ENCODE data around the gene HIBCH.
"Not testable (repeated sequence)": the region's sequence is repeated elsewhere in the genome, so short reads cannot be mapped to it uniquely, and the experiment has no call there.

HIBCH gene

DNA sequence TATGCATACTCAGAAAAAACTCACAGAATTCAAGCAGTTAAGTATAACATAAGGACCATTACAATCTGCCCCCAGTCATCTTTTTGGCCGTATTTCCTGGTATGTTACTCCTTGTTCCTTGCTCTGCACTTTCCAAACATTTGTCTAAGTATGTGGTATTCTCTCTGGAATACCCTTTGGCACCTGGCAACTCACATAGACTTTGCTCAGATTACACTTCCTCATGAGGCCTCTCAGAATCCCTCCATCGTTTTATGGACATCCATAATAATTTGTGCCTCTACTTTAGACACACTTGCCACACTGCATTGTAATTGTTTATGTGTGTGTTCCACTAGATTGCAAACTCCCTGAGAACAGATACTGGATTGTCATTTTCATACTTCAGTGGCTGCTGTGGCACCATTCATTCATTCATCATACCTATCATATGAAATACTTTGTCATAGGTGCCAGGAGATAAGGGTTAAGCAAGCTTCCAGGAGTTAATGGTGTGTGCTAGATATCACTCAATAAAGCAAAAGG lies 84.0 kb downstream of the HIBCH start:
- DNase-seq (ENCODE audit: low read depth), result no peak

DNA sequence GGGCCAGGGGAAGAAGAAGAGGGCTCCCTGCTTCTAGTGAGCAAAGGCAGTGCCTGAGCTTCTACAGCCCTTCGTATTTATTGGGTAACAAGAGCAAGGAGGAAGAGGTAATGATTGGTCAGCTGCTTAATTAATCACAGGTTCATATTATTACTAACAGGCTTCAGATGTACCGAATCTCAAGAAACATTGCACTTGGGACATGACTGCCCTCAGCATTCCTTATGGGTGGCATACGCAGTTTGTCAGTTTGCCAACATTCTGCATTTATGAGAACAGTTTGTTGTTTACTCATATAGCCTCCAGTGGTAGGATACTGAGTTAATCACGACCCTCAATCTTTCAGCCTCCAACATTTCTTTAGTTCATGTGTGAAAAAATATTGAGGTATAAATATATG lies 84.5 kb downstream of the HIBCH start:
- no peak for DNase-seq (ENCODE audit: low read depth)

DNA sequence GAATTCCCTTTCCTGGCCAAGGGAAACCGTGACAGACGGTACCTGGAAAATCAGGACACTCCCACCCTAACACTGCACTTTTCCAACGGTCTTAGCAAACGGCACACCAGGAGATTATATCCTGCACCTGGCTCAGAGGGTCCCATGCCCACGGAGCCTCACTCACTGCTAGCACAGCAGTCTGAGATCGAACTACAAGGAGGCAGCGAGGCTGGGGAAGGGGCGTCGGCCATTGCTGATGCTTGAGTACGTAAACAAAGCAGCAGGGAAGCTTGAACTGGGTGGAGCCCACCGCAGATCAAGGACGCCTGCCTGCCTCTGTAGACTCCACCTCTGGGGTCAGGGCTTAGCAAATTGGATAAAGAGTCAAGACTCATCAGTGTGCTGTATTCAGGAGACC lies 95.6 kb downstream of the HIBCH start:
- DNase-seq (ENCODE audit: low read depth), result not testable (repeated sequence)

DNA sequence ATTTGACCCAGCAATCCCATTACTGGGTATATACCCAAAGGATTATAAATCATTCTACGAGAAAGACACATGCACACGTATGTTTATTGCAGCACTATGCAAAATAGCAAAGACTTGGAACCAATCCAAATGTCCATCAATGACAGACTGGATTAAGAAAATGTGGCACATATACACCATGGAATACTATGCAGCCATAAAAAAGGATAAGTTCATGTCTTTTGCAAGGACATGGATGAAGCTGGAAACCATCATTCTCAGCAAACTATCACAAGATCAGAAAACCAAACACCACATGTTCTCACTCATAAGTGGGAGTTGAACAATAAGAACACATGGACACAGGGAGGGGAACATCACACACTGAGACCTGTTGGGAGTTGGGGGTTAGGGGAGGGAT lies 96.9 kb downstream of the HIBCH start:
- not testable (repeated sequence) for DNase-seq (ENCODE audit: low read depth)

DNA sequence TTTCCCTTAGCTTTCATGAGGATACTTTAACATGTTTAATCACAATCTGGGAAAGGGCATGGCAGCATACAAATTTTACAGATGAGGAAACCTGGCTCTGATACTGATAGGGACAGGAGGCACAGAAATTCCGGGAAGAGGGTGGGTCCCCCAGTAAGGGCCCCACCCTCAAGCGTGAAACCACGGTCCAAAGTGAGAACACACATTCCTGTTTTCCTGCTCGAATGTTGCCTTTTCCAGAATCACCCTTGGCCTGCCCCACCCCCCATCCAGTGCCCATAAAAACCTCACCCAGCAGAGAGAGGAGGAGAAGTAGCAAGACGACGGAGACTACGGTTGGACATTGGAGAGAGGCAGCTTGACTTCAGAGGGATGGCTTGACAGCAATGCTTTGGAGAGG lies 98.2 kb downstream of the HIBCH start:
- no peak for DNase-seq (ENCODE audit: low read depth)

DNA sequence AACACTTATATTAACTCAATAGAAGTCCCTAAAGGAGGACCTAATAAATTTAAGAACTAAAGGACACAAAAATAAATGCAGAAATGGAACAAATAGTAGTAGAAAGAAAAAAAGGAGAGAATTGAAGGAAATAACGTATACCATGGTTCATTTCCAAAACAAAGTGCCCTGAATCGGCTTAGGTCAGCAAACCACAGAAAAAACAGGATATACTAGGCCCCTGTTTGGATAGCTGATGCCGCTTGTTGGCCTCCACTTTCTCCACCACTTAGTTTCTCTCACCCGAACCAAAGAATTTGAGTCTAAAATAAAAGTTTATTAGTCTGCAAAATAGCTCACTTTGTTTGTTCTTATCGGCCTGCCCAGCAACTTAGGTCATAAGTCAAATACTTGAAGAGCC lies 100.4 kb downstream of the HIBCH start:
- DNase-seq (ENCODE audit: low read depth), result no peak

DNA sequence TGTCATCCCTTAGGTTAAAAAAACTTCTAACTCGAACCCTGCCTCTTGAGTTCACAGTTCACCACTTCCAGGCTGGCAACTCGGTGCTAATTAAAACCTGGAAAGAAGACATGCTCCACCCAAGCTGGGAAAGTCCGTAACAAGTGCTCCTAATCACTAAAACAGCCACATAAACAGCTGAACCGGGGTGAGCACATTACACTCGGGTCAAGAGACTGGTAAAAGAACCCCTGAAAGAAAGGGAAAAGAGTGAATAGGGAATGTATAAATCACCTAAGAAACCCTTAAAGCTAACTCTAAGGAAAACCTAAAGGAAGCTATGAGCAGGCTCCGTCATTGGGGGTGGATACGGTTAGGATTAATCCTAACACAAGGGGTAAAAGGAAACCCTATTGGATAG lies 102.0 kb downstream of the HIBCH start:
- no peak for DNase-seq (ENCODE audit: low read depth)

DNA sequence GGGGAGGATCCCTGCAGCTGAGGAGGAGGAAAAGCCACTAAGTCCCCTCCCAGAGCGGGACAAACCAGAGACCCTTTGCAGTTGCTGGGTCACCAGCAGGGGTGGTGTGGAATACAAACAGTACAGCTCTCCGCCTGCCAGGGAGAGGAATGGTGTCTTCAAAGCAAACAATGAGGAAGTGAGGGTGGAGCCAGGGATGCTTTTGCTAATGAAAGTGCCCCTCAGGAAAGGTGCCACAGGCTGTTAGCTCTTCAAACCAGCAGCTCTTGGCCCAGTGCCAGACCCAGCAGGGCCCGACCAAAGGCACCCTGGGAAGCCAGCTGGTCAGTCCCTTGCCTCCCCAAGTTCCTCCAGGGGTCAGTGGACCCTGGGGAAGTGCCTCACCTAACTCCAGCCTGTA lies 102.8 kb downstream of the HIBCH start:
- no peak for DNase-seq (ENCODE audit: low read depth)

DNA sequence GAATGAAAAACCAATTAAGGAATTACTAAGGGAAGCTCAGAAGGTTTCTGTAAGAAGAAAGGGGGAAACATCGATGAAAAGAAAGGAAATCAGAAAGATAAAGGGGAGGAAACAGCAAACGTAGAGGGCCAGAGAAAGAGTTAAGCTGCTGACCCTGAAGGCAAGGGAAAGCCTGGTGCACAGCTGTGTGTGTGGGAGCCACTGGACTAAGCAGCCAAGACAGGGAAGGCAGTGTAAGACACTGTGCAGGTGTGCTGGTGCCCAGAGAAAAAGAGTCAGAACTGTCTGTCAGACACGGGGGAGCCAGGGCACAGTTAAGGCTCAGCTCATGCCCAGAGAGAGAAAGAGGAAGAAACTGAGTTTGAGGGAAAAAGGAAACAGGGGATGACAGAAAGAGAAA lies 104.0 kb downstream of the HIBCH start:
- DNase-seq (ENCODE audit: low read depth), result no peak

DNA sequence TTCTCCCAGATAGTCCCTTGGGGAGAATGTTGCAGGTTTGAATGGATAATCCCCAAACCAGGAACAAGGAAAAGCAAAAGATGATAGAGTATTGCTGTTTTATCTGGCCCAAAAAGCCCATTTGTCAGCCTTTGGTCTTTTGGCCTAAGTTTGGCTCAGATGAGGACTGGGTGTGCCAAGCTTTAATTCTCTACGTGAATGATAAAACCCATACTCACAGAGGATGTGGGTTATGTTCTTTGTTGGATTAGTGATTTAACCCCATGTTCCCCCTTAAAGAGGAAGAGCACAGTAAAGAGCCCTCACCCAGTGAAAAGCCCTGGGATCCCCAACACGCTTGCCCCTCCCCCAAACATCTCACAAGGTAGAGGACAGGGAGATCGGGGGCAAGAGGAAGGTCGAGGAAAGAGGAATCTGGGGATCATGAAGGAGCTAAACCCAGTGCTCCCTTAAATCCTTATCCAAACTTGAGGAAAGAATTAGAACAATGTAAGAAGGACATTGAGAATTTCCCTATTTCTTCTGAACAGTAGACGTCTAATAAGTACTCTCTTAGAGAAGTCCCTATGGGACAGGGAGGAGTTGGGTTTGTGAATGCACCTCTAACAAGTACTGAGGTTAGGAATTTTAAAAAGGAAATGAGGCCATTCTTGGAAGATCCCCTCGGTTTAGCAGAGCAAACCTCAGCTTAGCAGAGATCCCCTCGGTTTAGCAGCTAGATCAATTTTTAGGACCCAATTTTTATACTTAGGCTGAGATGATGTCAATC lies 105.0 kb downstream of the HIBCH start:
- DNase-seq (ENCODE audit: low read depth), result no peak

DNA sequence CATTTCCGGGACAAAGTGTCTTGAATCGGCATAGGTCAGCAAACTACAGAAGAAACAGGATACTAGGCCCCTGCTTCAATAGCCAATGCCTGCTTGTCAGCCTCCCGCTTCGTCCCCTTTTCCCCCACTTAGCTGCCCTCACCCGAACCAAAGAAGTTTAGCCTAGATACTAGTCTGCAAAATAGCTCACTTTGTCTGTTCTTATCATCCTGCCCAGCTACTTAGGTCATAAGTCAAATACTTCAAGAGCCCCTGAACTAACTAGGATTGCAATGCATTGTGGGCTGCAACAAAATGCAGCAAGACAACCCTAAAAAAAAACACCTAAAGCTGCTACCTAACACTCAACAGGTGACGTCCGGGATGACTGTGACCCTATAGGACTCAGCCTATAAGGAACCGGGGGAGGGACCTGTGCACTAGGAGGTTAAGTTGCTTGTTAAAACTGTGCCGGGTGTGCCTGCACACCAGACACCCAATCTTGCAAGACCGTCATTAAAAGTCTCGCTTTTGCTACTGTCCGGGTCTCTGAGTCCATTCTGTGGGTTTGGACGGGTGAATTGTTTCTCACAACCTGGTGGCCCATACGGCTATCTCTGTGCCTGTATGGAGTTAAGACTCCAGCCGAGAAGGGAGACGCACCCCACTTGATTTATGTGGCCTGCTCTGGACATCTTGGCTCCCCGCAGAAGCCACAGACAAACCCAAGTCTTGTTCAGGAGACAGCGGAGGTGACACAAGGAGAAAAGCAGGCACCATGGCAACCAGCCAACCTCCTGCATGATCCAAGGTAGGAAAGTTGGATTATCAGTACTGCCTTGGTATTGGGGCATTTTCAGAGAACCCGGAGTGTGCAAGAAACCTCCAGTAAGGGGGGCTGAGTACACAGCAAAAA lies 105.9 kb downstream of the HIBCH start:
- DNase-seq (ENCODE audit: low read depth), result no peak

DNA sequence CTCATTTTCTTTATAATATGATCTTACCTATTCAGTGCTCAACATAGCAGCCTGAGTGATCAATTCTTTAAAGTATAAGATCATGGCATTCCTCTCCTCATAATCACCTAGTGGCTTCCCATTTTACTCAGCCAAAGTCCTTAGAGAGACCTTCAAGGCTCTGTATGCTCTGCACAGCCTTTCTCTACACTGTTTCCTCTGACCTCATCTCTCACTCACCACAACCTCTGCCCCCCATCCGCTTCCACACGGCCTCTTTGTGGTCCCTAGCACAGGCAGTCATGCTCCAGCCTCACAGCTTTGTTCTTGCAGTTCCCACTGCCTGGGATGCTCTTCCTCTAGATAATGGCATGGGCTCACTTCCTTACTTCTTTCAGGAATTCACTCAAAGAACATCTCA lies 109.2 kb downstream of the HIBCH start:
- no peak for DNase-seq (ENCODE audit: low read depth)

DNA sequence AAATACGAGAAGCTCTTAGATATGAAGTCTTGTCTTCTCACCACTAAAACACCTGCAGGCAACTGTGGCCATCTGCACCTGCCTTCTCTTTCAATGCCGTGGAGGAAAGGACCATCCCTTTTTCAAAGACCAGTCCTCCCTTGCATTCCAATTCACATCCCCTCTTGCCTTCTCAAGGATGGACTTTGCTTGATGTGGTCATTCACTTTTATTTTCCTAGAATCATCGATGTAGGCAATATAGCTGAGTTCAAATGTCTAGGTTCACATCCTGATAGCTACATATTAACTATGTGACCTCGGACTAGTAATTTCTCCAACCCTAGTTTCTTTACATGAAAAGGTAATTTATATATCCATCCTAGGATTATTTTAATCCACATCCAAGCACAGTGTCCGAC lies 110.1 kb downstream of the HIBCH start:
- DNase-seq (ENCODE audit: low read depth), result no peak

DNA sequence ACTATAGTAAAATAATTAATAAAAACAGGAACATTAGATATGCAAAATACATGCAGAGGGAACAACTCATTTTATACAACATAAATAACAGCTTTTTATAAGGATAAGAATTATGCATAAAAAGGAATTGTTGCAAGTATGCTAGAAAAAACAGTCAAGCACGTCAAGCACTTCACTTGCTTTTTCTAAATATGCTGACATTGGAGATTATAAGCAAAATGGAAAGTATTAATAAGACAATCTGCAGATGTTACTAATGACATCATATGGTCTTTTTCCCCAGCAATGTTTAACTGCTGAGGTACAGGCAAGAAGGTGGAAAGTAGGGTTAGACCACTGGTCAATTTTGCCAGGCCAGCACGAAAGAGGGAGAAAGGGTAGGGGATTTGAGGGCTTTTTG lies 111.7 kb downstream of the HIBCH start:
- no peak for DNase-seq (ENCODE audit: low read depth)

DNA sequence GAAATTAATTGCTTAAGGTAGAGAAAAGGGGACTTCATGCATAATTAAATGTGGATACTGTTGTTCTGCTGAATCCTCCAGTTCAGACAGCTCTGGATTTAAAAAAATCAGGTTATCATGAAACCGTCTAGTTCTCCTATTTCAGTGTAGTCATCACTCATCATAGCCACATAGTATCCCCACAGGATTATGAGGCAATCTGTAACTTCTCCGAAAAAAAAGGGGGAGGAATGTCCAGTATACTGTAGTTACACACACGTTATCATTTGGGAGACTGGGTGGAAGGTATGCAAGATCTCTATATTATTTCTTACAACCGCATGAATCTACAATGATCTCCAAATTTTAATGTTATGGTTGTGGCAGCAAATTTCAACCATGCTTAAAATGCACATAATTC lies 114.0 kb downstream of the HIBCH start:
- DNase-seq (ENCODE audit: low read depth), result no peak

DNA sequence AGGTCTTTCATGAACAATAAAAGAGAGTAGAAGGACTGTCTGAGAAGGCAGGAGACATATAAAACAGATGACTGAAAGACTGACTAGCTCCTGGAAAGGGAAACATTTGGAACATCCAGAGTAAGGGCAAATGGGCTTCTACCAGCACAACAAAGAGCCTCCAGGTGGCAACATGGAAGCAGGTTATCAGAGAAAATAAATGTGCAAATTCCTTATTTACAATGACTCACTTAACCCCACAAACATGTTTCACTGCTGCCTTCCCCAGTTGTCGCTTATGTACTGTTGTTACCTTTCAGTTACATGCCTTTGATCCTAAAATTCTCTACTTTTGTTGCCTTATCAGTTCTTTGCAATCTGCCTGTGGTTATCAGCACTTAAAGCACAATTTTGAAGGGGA lies 117.0 kb downstream of the HIBCH start:
- DNase-seq (ENCODE audit: low read depth), result no peak

DNA sequence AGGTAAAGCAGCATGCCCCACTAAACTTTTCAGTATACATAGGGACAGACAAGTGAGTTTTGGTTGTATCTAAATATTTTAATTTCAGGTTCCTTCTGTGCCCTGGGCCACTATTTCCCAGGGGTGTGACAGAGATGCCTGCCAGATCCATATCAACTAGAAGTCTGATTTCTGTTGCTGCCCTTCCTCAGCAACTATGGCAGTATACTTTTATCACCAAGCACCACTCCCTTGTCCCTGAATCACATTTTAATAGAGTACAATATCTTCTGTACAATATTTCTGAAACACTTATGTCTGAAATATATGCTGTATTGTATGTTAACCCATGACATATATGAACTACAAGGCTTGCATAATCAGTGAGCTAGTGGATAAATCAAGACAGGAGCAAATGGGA lies 117.6 kb downstream of the HIBCH start:
- no peak for DNase-seq (ENCODE audit: low read depth)

DNA sequence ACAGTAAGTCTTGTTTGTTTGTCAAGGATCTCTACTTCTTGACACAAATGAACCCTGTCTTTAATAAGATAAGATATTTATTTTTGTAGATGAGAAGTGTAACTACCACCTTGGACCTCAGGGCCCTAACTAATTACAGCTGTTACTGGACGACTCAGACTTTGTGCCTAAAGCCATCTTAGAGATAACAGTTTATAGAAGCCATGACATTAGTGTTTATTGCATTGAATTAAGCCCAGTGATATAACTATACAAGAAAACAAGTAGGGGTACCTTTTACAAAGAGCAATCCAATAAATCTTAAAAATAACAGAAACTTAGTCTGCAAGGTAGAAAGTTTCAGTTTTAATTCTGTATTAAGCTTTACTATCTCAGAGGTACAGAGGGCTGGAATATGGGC lies 119.0 kb downstream of the HIBCH start:
- no peak for DNase-seq (ENCODE audit: low read depth)

DNA sequence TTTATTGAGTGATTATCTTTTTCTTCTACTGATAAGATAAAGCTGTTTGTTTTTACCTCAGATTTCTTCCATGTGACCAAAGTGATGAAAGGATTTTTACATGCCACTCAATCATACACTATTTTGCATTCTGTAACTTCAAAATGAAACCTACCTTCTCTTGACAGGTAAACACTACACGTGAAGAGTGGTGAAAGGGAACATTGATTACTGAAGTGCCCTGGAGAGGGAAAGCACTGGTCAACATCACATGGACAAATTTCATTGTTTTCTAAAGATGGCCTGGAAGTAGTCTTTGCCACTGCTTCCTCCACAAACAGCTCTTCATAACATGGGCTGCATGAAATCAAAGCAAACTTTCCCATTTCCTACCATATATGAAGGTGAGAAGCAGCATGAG lies 120.1 kb downstream of the HIBCH start:
- no peak for DNase-seq (ENCODE audit: low read depth)

DNA sequence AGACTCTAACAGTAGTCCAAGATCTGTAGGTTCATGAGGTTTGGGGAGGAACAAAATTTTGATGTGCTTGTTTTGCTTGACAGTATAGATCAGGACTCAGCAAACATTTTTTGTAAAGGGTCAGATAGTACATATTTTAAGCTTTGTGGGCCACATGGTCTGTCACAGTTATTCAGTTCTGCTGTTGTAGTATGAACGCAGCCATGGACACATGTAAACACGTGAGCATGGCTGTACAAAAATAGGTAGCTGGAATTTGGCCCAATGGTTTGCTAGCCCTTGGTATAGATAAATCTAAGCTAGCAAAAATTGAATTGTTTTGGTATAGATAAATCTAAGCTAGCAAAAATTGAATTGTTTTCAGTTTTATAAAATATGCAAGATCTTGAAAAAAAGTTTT lies 120.5 kb downstream of the HIBCH start:
- no peak for DNase-seq (ENCODE audit: low read depth)

DNA sequence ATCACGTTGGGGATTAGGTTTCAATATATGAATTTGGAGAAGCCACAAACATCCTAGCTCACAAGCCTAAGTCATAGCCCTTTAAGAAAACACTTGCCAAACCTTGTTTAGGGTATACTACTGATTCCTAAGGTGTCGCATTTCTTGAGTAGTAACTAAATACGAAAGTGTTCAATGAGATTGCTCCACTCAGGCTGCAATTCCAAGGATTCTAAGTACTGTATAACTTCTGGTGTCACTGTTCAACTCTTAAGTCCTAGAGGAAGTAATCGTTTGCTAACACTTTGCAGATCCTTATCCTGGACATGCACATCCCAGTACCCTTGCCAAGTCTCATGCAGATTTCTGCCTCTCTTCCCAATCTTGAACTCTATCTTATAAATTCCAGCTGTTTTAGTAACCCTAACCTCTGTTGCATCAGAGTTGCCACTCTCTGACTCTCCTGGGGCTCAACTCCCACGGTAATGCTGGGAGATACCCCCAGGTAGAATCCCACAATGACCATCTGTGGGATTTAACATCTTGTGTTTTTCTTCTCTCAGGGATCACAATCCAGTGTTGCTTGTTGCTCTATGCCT lies 122.4 kb downstream of the HIBCH start:
- no peak for DNase-seq (ENCODE audit: low read depth)

DNA sequence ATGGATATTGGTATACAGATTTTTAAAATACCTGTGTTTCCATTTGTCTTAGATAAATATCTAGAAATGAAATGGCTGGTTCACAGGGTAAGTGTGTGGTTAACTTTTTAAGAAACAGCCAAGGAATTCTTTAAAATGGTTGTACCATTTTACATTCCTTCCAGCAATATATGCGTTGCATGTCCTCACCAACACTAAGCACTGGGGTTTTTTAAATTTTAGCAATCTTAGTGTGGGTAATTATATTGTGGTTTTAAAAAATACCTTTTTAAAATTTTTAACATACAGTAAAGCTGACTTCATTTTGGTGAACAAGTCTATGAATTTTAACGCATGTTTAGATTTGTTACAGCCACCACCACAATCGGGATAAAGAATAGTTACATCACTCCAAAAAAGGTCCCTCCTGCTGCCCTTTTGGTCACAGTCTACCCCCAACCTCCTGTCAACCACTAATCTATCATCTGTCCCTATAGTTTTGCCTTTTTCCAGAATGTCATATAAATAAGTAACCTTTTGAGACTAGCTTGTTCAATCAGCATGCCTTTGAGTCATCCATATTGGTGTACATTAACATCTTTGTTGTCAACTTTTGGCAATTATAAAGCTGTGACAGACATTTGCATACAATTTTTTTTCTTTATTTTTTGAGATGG lies 129.0 kb downstream of the HIBCH start:
- DNase-seq (ENCODE audit: low read depth), result no peak

Measured in activated T-helper 9 cell treated with anti-CD3 and anti-CD28 coated beads, Interleukin-2, amount 50 U/mL, for 16 hours (primary cell).